AG04449 (cell line): ENCODE data around the gene PPFIA1.

Source experiments
- CTCF ChIA-PET: fragments of 350-600 bp; formaldehyde crosslinking; extraction: SDS; loops from one replicate; lab custom pipeline; 2021; ENCODE audit warnings: antibody characterized with exemption; lab: Yijun Ruan, JAX
- POLR2A ChIA-PET: fragments of 400-600, 350-600 bp; formaldehyde crosslinking; extraction: SDS; loops from one replicate; lab custom pipeline; 2020; ENCODE audit warnings: antibody characterized with exemption, inconsistent platforms; lab: Yijun Ruan, JAX
- DNase-seq: peaks from one replicate; pipeline ENCODE4 v3.0.0-alpha.2; 2010; ENCODE audit warnings: low read depth, low spot score
- H3K4me3 ChIP-seq: 2 replicates; pipeline ENCODE4 v1.5.1; 2011; ENCODE audit warnings: low read depth, mild to moderate bottlenecking, control low read depth, low read length
- CTCF ChIP-seq: IDR thresholded peaks from one replicate; pipeline ENCODE4 v1.5.1; 2011; ENCODE audit warnings: mild to moderate bottlenecking, moderate library complexity, low read length, control low read depth, inconsistent platforms; ENCODE audit not compliant: insufficient read depth; ENCODE audit errors: missing control alignments

Gene PPFIA1

DNA sequence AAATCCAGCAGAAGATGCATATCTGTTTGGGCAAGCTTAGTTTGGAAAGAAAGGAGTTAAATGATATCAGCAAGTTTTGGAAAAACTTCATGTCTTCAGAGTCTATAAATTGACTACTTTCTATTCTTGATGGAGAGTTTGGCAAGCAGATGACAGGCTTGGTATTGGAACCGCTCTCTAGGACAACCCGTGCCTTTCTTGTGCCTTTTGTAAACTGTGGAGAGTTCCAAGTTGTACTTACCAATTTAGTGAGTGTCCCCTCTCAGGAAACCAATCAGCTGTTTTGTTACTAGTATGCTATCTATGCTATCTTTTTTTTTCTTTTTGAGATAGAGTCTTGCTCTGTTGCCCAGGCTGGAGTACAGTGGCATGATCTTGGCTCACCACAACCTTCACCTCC is 84.1 kb downstream of the PPFIA1 start:
- CTCF ChIA-PET, result no interaction called here
- H3K4me3 ChIP-seq, result no peak overlapping the region
- no peak for TF ChIP-seq CTCF
- POLR2A ChIA-PET, result no interaction called here
- no peak for DNase-seq

DNA sequence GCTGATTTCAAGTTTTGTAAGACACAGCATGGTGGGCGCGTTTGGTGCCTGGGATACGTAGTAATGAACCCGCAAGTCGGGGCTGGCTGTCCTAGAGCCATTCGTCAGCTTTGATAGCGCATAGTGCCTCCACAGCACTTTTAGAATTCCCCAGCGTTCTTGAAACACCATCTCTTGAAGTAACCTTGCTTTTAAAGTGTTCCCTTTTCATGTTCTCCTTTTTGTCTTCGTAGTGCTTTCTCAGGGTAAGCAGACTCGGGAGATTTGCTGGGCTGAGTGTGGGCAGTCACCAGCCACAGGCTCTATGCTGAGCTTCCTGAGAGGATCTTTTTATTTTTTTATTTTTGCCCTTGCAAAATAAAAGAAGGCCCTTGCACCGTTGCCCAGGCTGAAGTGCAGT is 88.3 kb downstream of the PPFIA1 start:
- no peak overlapping the region for H3K4me3 ChIP-seq
- TF ChIP-seq CTCF, result no peak
- CTCF ChIA-PET, result no interaction called here
- POLR2A ChIA-PET, result no interaction called here
- DNase-seq, result no peak

DNA sequence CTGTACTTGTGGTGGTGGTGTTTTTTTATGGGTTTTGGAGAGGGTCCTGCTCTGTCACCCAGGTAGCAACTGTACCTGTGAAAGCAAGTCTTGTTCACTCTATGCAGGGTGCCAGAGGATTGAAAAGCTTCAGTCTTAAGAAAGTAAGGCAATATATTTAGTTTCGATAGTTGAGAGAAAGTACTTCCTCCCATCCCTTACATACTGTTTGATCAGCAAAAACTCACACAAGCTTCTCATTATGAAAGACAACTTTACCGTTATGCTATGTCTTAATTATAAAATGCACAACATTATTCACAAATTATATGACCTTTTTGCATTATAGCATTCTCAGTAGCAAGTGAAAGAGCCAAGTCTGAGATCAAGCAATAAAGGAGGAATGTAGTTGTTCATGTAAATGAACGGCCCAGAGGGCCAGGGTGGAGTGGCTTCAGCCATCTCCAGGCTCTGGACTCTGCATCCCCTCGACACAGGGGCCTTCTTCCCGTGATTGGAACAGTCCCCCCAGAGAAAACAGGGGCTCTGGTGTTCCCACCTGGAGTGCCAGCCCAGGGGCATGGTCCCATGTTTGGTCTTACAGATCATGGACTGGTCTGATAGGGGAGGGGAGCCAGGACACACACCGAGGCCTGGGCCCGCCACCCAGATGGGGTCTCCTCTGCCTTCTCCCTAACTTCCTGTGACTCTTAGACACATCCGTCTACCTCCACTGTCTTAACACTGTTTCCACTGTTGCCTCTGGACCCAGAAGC is 89.1 kb downstream of the PPFIA1 start:
- ChIA-PET POLR2A (no interaction called here), CTCF (interaction anchor here (1.1 kb wide), 1 partner anchor 22 kb away, joined by 3 read pairs; no protein-coding TSS in a partner anchor)
- H3K4me3 ChIP-seq, result no peak overlapping the region
- TF ChIP-seq CTCF, result no peak
- DNase-seq, result no peak

DNA sequence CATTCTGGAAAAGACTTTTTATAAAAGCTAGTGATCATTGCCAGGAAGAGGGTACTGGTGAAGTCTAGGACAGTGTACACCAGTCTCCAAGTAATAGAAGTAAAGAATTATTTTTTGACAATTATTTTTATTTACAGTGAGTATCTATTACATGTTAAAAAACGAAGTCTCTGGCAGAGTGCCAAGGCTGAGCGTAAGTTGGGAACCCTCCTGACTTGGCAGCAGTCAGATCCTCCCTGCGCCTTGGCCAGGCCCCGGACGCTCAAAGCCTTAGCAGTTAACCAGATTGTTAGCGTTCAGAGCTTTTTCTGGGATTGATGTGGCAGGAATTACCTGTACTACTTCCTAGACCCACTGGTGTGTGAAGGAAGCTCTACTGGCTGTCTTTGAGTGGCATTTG is 89.7 kb downstream of the PPFIA1 start:
- ChIA-PET POLR2A (no interaction called here), CTCF (interaction anchor here (1.1 kb wide), 1 partner anchor 21 kb away, joined by 3 read pairs; no protein-coding TSS in a partner anchor)
- TF ChIP-seq CTCF, result no peak
- H3K4me3 ChIP-seq, result no peak overlapping the region
- no peak for DNase-seq

DNA sequence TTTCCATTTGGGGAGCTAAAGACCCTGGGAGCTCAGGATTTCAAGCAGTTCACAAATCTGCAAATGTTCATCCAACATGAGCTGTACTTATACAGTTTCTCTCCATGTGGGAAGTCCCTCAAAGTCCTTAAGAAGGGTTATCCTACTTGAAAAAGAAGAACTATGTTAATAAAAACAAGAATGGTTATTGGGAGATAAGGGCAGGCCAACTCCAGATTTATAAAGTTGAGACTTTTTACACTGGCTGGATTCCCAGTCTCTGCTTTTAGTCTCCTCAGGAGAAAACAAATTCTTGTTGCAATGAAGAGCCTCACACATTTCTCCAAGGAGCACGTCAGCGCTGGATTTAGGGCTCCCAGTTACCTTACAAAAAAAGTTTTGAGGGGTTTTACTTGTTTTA is 93.7 kb downstream of the PPFIA1 start:
- no peak for TF ChIP-seq CTCF
- H3K4me3 ChIP-seq, result no peak overlapping the region
- ChIA-PET CTCF (interaction anchor here (1.6 kb wide), 1 partner anchor 51 kb away, joined by 3 read pairs; no protein-coding TSS in a partner anchor), POLR2A (no interaction called here)
- DNase-seq, result no peak

GRCh38 chr11:70364745-70365543 is 94.5 kb downstream of the PPFIA1 start:
- POLR2A ChIA-PET, result no interaction called here
- TF ChIP-seq CTCF, result no peak
- no peak overlapping the region for H3K4me3 ChIP-seq
- DNase-seq, result no peak
- CTCF ChIA-PET, result interaction anchor here (1.6 kb wide), 1 partner anchor 50 kb away, joined by 3 read pairs; no protein-coding TSS in a partner anchor
